Measurements from ENCODE around the gene ZNF831.

The ZNF831 gene

DNA sequence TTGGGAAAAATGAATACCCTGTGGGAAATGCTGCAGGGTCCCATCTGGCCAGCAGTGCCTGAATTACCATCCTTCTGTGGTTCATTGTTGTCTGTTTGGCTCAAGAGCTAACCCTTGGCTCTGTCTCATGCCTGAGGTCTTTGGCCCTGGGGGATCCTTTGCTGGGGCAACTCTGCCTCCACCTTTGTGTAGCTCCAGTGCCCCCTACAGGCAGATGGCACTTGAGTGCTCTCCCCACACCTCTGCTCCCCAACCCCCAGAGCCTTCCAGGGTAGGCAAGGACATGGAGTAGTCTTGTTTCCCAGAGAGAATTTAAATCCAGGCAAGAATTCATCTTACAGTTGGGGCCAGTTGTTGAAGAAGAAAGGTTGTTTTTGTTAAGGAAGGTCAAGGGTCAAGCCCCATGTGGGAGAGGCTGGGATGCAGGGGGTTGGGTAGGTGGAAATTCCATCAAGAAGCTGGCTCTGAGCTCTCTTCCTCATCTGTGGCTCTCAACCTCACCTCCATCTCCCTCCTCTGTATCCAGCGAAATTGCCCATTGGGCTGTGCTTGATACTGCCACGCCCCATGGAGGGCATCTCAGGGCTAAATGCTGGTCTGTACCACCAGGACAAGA is 44.2 kb downstream of the ZNF831 start:
- in situ Hi-C loops (cut with HindIII; ENCODE audit: low sequenced_read_pairs) = no loop called here

DNA sequence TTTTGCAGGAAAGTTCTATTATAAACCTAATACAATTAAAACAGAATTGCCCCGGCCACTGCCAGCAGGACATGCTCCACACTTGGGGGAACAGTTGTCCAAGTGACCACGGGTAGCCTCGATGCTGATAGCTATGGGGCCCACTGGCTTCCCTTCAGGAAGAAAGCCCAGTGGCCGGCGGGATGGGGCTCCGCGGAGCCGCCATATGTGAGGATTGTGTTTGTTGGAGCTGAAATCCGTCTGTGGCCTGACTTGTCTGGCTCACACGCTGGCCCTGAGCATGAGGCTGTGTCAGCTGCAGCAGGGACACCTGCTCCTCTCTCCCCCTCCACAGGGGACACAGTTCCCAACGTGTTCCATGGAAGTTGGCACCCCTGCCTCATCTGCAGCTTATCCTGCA is 46.6 kb downstream of the ZNF831 start:
- in situ Hi-C loops (cut with HindIII; ENCODE audit: low sequenced_read_pairs) = no loop called here

DNA sequence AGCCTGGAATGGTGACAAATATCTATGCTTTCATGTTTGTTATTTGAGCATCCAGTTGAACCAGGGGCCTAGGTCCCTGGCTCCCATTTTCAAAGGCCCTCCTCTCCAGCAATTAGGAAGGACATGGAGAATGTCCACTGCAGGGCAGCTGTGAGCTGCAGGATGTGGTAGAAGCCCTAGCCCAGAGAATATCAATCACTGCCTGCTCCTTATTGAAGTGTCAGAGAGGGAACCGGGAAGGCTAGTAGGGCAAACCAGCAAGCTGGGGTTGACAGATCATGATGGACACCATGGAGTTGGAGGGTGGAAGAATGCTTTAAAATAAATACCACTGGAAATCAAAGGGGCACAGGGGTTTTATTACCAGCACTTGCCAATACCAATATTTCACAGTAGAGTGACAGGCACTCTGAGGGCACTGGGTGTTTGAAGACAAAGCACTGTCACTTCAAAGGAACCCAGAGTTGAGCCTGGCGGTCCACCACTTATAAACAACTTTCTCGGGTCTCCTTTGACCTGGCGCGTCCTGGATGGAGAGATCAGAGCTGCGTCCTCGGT is 47.7 kb downstream of the ZNF831 start:
- in situ Hi-C loops (cut with HindIII; ENCODE audit: low sequenced_read_pairs) = no loop called here

DNA sequence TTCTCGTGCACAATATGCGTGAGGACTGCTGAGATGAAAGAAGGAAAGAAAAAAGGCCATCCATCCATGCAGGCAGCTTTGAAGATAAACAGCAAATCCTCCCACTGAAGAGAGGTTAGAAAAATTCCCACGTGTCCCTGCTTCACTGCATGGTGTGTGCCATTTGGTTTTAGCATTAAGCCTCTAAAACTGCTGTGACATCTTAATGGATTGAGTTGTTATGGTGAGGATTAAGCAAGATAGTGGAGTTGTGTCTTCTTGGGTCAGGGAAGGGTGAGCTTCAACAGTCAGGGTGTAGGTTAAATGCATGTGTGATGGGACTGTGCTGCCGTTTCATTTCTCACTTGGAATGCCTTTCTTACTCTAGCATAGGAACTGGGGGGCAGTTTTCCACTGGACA is 50.5 kb downstream of the ZNF831 start:
- in situ Hi-C loops (cut with HindIII; ENCODE audit: low sequenced_read_pairs) = no loop called here

DNA sequence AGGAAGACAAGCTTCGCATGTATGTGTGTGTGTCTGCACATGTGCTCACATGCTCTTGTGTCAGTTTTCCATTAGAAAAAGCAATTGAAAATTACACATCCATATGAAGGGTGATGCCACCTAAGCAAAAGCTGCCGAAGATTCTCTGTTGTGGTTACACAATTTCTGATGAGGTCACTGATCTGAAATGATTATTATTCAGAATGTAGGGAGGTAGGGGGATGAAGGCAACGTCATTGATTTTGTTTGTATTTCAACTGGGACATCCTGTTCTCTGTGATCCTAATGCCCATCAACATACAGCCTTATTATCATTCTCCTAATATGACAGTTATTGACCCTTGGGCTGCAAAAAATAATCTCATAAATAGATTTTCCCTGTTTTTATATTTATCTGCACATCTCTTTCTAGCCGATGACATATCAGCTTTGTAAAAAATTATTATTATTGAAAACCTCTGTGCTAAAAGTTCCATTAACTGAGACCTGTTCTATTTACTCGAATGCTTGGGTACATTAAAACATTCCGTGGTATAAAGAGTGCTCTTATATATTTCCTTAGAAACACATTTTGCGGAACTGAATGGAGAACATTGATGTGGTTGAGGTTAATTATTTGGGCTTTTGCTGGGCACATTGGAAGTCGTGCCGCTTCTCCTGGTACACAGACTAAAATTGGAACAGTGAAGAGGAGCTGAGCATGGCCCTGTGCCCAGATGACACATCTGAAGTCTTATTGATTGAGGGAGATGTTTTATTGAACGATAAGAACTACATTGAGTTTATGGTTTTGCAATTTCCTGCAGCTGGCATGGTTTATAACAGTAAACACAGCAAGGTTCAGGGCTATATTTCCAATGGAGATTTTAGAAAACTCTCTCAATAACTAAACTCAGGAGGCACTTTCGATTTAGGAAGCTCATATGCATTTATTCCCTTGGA is 51.3 kb downstream of the ZNF831 start:
- in situ Hi-C loops (cut with HindIII; ENCODE audit: low sequenced_read_pairs) = no loop called here

DNA sequence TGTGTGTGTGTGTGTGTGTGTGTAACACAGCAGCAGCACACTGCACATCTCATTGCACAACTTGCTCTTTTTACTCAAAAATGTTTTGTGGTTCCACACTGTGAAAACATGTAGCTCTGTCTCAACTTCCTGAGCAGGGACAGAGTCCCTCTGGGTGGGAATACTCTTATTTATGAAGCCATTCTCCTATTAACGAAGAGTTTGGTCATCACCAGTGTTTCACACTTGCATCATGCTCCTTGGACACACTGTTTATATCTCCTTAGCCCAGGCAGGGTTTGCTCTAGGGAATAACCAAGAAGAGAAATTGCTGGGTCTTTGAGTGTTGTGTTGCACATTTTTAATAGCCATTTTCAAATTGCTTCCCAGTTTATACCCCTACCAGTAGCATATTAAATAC is 53.6 kb downstream of the ZNF831 start:
- in situ Hi-C loops (cut with HindIII; ENCODE audit: low sequenced_read_pairs) = no loop called here

DNA sequence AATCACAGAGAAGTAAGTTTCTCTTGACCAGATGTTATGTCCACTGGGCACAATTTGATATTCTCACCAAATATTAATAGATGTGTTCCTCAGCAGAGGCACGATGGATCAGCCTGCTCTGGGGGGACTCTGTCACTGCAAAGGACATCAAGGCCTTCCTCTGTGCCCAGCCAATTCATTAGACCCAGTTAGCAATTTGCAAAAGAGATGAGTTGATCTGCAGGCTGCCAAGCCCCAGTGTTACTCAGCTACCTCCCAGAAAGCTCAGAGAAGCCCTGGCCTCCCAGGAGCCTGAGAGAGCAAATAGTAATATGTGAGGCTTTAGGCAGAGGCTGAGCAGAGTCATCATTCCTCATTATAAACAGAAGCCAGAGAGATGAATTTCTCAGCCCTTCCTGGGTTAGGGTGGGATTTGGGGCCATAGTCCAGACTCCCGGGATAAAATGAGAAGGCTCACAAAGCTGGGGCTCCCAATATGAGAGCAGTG is 54.2 kb downstream of the ZNF831 start:
- in situ Hi-C loops (cut with HindIII; ENCODE audit: low sequenced_read_pairs) = no loop called here

DNA sequence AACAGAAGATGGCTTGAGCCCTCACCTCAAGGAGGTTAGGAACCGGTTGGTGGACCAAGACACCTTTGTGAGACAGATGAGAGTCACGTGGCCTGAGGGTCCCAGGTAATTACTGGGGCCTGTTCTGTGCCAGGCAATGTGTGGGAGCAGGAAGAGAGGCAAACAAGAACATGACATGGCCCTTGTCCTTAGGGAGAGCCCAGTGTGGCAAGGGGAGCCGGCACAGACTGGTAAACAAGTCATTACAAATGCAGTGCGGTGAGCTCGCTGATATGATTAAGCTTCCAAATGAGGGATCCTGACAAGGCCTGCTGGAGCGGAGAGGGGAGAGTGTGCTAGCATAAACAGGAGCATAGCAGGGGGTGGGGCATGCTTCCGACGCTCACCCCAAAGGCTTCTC is 55.6 kb downstream of the ZNF831 start:
- in situ Hi-C loops (cut with HindIII; ENCODE audit: low sequenced_read_pairs) = no loop called here

DNA sequence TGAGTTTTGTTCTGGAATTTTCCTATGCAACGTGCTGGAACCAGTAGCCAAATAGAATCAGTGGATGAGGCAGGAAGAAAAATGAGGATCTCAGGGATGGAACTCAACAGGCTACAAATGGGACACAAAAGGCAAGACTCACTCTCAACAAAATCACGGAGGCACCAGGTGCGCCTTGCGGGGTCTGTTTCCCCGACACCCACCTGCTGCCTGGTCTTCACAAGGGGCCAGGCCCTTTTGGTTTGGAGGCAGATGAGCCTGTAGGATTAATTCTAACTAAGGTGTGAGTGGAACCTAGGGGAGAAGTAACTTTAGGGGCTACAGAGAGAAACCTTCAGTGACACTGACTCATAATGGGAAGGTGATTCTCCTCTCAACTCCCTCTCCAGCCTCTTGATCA is 56.5 kb downstream of the ZNF831 start:
- in situ Hi-C loops (cut with HindIII; ENCODE audit: low sequenced_read_pairs) = no loop called here

DNA sequence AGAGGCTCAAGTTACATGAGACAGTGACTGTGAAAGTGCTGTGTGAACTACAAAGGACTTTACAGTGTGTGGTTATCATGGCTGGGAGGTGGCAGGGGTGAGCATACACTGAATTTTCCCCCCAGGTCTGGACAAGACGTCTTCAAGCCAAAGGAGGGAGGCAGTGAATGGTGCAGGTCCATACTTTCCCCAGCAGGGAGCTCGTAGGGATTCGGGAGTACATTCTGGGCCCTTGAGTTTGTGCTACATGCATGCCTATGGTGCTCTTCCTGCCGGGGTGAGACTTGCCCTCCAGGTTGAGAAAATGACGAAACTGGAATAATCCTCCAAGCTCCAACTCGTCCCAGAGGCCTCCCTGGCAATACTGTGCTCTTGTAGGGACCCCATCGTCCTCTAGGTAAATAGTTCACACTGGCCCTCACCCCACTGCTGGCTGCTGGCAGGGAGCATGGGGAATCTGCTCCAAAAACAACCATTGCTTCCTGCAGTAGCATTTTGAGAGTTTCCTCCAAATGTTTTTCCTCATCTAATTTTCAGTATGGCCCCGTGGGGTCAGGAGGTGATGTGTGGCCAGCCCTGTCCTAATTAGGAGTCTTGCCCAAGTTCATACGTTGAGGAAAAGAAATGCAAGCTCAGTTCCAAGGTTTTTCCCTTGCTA is 57.6 kb downstream of the ZNF831 start:
- in situ Hi-C loops (cut with HindIII; ENCODE audit: low sequenced_read_pairs) = no loop called here

DNA sequence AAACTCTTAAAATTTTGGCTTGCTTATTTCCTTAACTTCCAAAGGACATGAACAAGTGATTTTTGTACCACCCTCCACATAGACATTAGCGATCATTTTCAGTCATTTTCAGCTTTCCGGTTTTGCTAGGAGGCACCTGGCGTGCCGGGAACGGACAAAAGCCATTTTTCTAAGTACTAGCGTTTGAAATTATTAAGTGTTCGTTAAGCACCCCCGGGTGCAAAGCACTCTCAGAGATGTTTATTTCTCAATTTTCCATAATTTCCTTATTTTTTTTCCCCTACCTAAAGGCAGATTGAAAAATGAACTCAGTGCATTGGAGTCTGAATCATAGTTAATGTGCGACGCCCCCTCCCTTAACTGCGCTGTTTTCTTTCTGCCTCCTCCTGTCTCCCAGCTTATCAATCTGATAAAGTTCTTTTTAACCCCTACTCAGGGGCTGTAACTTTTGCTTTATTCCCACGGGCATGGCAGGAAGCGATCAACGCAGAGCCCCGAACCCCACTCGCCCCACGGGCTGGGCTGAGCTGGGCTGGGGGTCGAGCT is 58.2 kb downstream of the ZNF831 start:
- in situ Hi-C loops (cut with HindIII; ENCODE audit: low sequenced_read_pairs) = no loop called here

DNA sequence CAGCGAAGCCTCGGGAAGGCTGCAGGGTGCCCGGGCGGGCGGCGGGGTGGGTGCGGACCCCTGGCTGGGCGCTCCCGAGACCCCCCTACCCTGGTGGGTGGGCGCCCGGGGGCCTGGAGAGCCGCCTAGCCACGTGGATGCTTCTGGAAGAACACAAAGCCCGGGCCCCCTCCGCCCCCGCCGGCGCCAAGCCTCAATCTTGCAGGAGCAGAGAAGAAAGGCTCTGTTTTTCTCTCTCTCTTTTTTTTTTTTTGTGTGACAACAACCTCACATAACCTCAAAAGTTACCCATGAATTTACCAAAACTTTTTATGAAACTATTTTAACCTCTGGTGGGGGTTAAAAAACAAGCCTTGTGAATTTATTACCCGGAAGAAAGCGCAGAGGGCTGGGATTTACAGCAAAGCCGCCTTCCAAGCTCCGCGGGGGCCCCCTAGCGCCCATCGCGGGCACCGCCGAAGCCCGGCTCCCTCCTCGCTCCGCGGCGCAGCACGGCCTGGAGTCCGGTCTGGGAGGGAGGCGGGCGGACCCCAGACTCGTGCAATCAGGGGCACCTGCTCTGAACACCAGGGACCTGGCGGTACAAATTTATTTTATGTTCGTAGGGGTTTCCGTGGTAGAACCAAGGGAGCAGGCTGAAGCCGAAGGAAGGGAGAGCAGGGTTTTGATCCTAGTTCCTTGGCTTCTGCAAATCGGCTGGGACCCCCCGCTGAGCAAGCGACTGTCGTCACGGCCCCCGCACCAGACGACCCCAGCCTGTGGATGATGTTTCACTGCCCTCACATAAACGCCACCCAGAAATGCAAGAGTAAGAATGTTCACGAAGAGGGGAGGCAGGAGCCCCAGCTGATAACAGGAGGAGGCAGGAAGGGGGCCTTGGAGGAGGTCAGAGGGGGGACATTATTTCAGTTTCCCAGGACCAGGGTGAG is 58.9 kb downstream of the ZNF831 start:
- in situ Hi-C loops (cut with HindIII; ENCODE audit: low sequenced_read_pairs) = no loop called here

DNA sequence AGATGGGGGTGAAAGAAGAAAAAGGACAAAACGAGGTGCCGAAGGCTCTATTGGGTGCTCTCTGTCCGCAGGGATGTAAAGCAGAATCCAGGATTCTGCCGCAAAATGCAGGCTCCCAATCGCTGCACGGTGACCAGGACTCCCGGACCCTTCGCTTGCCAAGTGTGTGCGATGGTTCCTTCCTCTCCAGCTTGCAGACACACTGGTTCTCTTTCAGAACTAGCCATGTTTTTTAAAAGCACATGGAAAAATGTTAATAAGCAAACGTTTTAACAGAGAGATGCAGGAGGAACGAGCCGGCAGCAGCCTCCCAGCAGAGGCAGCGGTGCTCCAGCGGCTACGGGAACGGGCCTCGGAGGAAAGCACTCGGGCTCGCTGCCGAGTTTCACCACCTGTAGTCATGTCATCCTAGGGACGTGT is 59.6 kb downstream of the ZNF831 start:
- in situ Hi-C loops (cut with HindIII; ENCODE audit: low sequenced_read_pairs) = no loop called here

DNA sequence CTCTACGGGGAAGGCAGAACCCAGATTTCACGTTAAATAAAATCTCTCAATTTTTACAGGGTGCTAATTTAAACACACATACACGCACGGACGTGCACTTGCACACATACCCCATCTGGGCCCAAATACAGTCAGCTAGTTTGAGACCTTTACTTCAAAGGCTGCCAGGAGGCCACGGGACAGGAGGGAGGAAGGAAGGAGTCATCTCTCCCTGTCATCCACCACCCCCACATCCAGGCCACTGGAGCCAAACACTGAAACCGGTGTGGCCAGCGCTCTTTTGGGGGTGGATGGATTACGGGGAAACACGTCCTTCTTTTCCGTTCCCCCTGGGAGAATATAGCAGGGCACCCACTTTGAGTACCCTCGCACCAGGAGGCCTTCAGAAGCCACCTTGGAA is 60.1 kb downstream of the ZNF831 start:
- in situ Hi-C loops (cut with HindIII; ENCODE audit: low sequenced_read_pairs) = no loop called here

DNA sequence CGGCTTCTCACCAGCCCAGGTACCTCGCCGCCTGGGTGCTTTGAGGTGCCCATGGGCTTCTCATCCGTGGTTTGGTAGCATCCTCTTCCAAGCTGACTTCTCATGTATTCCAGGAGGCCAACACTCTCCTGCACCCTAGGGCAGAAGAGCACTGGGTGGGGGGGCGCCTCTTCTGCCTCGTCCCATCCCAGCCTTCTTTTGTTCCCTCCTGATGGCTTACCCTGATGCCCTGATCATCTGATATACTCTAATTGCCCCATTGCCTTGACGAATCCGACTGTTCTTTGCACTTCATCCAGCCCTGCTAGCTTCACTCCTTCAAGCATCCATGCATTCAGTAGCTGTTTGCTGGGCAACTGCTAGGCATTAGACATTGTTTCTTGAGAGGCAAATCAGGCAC is 60.6 kb downstream of the ZNF831 start:
- in situ Hi-C loops (cut with HindIII; ENCODE audit: low sequenced_read_pairs) = no loop called here

DNA sequence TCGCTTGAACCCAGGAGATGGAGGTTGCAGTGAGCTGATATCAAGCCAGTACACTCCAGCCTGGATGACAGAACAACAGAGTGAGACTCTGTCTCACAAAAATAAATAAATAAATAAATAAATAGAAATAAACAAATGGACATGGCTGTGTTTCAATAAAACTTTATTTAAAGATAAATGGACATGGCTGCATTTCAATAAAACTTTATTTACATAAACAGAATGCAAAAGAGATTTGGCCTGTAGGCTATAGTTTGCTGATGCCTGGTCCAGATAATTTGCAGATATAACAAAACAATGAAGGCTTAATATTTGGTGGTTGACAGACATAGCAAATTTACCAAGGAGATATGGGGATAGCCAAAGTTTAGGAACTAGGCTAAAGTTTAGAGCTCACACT is 66.8 kb downstream of the ZNF831 start:
- in situ Hi-C loops (cut with HindIII; ENCODE audit: low sequenced_read_pairs) = no loop called here

DNA sequence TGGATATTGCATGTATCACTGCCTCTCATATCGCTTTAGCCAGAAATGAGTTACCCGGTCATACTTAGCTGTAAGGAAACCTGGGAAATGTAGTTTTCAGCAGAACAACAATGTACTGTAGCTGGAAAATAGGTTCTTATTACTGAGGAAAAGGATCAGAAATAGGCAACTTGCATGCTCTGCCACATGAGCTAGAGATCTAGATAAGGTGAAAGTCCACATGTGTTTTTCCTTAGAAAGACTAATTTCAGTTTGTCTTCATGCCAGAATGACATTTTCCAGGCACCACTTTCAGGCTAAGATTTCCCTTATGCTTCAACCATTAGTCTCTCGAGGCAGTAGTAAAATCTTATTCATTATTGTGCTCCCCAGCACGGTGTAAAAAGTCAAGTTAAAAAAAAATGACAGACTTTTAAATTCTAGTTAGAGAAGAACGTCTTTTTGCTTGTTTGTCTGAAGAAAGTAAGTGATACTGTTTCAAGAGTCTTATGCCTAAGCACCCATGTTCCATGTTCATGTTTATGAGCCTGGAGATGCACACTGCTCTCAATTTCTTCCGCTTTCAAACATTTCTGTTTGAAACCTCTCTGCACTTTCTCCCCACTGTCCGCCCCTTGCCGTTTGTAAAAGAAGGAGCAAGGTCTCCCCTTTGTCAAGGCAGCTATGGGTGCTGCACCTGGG is 67.6 kb downstream of the ZNF831 start:
- in situ Hi-C loops (cut with HindIII; ENCODE audit: low sequenced_read_pairs) = no loop called here

DNA sequence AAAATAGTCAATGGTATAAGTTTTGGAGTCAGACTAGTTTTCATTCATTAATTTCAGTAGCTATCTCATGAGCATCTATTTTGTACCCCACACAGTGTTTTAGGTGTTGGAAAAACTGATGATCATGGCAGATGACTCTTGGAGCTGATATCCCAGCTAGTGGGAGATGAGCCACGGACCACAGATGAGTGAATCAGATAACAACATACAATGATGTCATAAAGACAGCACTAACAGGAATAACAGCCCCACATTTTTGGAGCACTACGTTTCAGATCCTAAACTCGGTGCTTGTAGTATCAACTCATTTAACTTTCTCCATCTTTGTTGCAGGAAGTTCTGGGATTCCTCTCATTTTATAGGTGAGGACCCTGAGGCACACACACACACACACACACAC is 69.0 kb downstream of the ZNF831 start:
- in situ Hi-C loops (cut with HindIII; ENCODE audit: low sequenced_read_pairs) = no loop called here

DNA sequence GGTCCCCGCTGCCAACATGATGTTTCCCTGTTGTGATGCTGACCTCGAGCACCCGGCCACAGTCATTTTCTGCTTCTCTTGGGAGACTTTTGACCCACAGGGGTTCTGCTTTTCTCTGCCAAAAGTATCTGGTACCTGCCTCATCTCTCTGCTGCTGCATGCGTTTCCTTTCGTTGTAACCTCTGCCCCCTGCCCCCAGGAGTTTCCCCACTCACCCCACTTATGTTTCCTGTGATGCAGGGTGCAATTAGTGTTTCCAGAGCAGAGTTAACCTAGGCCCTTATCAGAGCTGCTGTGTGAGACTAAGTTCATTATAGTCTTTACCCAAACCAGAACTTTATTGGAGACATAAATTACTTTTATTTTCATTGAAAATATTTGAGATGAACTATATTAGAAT is 71.6 kb downstream of the ZNF831 start:
- in situ Hi-C loops (cut with HindIII; ENCODE audit: low sequenced_read_pairs) = no loop called here

DNA sequence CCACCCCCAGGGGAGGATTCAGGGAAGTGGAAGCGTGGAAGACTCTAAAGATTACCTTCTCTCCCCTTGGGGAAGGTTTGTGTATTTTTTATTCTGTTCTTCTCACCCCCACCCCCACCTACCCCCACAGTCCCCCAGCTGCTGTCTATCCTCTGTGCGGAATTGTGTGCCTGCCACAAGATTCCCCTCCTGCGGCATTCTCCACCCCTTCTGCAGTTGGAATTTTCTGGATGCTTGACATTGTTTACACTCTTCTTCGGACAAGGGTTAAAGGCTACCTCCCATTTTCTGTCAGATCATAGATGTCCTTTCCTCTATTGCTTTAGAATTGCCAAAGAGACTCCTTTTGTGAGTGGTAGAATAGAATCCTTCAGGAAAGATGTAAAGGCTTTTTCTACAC is 76.4 kb downstream of the ZNF831 start:
- in situ Hi-C loops (cut with HindIII; ENCODE audit: low sequenced_read_pairs) = no loop called here
